Measurements from ENCODE around the gene OSBPL3. TPM values are rescaled to one million over a fixed set of nuclear protein-coding genes. Genes with fewer than 3 reads are reported as not detected.

The OSBPL3 gene
- total and polyA plus RNA-seq, 10 donors, result 10.3 to 33.9 (median 26.8) TPM

GRCh38 chr7:24793982-24794648 is 185.9 kb downstream of the OSBPL3 start:
- Histone ChIP-seq H3K4me1 (peaks cover 0 to 8% (median 0%) of the 10 kb centered on the region in 6 donors), H3K27me3 (replicated peaks in 1 of 7) (peaks cover 0 to 4% (median 0%) of the 10 kb centered on the region in 7 donors), H3K9me3 (peaks cover 0 to 6% (median 0%) of the 10 kb centered on the region in 8 donors), H3K27ac (no peak overlapping the region), H3K4me3 (no peak overlapping the region), H3K36me3 (peaks cover 0 to 21% (median 0%) of the 10 kb centered on the region in 6 donors)
- intact Hi-C loops (cut with DNase I; ENCODE audit: low total_unique reads), result no loop called here
- 76 to 88% (median 80%) methylated on average over 9 of the region's 9 CpGs for WGBS, 5 donors
- TF ChIP-seq POLR2AphosphoS5 (IDR thresholded peaks at IDR 0.05) (no peak), POLR2A (IDR thresholded peaks at IDR 0.05) (no peak), CTCF (IDR thresholded peaks at IDR 0.05 in 8 of 11, conservative IDR thresholded peaks at IDR 0.05 in 3 of 11) (no peak)
- no peak for DNase-seq

- Histone ChIP-seq H3K4me3 (no peak overlapping the region), H3K36me3 (no peaks in the 10 kb centered on the region), H3K27me3 (replicated peaks in 1 of 7) (no peaks in the 10 kb centered on the region), H3K4me1 (peaks cover 0 to 3% (median 0%) of the 10 kb centered on the region in 6 donors), H3K9me3 (peaks cover 0 to 7% (median 0%) of the 10 kb centered on the region in 8 donors), H3K27ac (no peak overlapping the region)
- 92 to 96% (median 94%) methylated on average over 10 of the region's 10 CpGs for WGBS, 5 donors
- no peak for DNase-seq
- no peak for TF ChIP-seq POLR2A (IDR thresholded peaks at IDR 0.05)
- no peak for TF ChIP-seq POLR2AphosphoS5 (IDR thresholded peaks at IDR 0.05)
- no peak for TF ChIP-seq CTCF (IDR thresholded peaks at IDR 0.05 in 8 of 11, conservative IDR thresholded peaks at IDR 0.05 in 3 of 11)
- intact Hi-C loops (cut with DNase I; ENCODE audit: low total_unique reads), result no loop called here
Measured at GRCh38 chr7:24788961-24789576, 190.9 kb downstream of the OSBPL3 start.

GRCh38 chr7:24788075-24788474 is 191.9 kb downstream of the OSBPL3 start:
- TF ChIP-seq CTCF (IDR thresholded peaks at IDR 0.05 in 8 of 11, conservative IDR thresholded peaks at IDR 0.05 in 3 of 11), result peak in 1 of 11 experiments; percentile 14
- no peak for TF ChIP-seq POLR2A (IDR thresholded peaks at IDR 0.05)
- TF ChIP-seq POLR2AphosphoS5 (IDR thresholded peaks at IDR 0.05), result no peak
- Histone ChIP-seq H3K4me3 (no peak overlapping the region), H3K9me3 (peaks cover 0 to 14% (median 6%) of the 10 kb centered on the region in 8 donors), H3K27me3 (replicated peaks in 1 of 7) (no peaks in the 10 kb centered on the region), H3K27ac (no peak overlapping the region), H3K4me1 (no peaks in the 10 kb centered on the region), H3K36me3 (no peaks in the 10 kb centered on the region)
- intact Hi-C loops (cut with DNase I; ENCODE audit: low total_unique reads), result no loop called here
- WGBS, 5 donors, result 91 to 100% (median 95%) methylated on average over 9 of the region's 9 CpGs
- no peak for DNase-seq

GRCh38 chr7:24786941-24787340 is 193.0 kb downstream of the OSBPL3 start:
- H3K9me3 ChIP-seq, result peaks cover 0 to 18% (median 7%) of the 10 kb centered on the region in 8 donors
- WGBS, 5 donors, result 41 to 67% (median 50%) methylated on average over 5 of the region's 5 CpGs
- no peaks in the 10 kb centered on the region for H3K4me1 ChIP-seq
- intact Hi-C loops (cut with DNase I; ENCODE audit: low total_unique reads), result no loop called here
- DNase-seq, result no peak
- H3K4me3 ChIP-seq, result no peak overlapping the region
- no peaks in the 10 kb centered on the region for H3K27me3 ChIP-seq (replicated peaks in 1 of 7)
- peak overlapping the region in 1 of 8 donors; percentile 27 for H3K27ac ChIP-seq
- TF ChIP-seq POLR2AphosphoS5 (IDR thresholded peaks at IDR 0.05) (no peak), CTCF (IDR thresholded peaks at IDR 0.05 in 8 of 11, conservative IDR thresholded peaks at IDR 0.05 in 3 of 11) (no peak), POLR2A (IDR thresholded peaks at IDR 0.05) (no peak)
- H3K36me3 ChIP-seq, result no peaks in the 10 kb centered on the region
